Astrocyte of the cerebellum (primary cell): Measurements from ENCODE around the gene ZBED6.
"Not testable (repeated sequence)": the region's sequence is repeated elsewhere in the genome, so short reads cannot be mapped to it uniquely, and the experiment has no call there.

Source experiments
- DNase-seq: peaks from one replicate; pipeline ENCODE4 v3.0.0-alpha.2; 2011; ENCODE audit warnings: low read depth
- H3K4me3 ChIP-seq: 2 replicates; pipeline ENCODE4 v1.5.1; 2011; ENCODE audit warnings: mild to moderate bottlenecking, low read depth, low read length, moderate library complexity
- in situ Hi-C: cut with HindIII; loops from 2 replicates; pipeline ENCODE4 v1.10.0; 2017; ENCODE audit warnings: low sequenced_read_pairs
- TF ChIP-seq, protein P1 (sequence below): IDR thresholded peaks from 2 replicates; pipeline ENCODE4 v1.5.1; 2012; ENCODE audit warnings: low read length, low read depth, moderate library complexity, mild to moderate bottlenecking; ENCODE audit errors: missing control alignments

The ZBED6 gene

DNA sequence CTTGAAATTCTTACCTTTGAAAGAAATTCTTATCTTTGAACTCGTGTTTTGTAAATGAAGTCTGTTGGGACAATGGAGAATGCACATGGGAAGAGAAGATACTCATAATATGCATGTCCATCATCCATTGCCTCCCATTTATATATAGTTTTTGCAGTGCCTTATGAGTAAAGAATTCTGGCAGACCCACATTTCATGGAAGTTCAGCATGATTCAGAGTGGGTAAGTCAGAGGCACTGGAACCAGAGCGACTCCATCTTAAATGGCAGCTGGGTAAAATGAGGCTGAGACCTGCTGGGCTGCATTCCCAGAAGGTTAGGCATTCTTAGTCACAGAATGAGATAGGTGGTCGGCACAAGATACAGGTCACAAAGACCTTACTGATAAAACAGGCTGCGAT lies 16.6 kb upstream of the ZBED6 start:
- H3K4me3 ChIP-seq = no peak overlapping the region
- no peak for DNase-seq
- in situ Hi-C loops = no loop called here
- TF ChIP-seq, protein P1, sequence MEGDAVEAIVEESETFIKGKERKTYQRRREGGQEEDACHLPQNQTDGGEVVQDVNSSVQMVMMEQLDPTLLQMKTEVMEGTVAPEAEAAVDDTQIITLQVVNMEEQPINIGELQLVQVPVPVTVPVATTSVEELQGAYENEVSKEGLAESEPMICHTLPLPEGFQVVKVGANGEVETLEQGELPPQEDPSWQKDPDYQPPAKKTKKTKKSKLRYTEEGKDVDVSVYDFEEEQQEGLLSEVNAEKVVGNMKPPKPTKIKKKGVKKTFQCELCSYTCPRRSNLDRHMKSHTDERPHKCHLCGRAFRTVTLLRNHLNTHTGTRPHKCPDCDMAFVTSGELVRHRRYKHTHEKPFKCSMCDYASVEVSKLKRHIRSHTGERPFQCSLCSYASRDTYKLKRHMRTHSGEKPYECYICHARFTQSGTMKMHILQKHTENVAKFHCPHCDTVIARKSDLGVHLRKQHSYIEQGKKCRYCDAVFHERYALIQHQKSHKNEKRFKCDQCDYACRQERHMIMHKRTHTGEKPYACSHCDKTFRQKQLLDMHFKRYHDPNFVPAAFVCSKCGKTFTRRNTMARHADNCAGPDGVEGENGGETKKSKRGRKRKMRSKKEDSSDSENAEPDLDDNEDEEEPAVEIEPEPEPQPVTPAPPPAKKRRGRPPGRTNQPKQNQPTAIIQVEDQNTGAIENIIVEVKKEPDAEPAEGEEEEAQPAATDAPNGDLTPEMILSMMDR = no peak

DNA sequence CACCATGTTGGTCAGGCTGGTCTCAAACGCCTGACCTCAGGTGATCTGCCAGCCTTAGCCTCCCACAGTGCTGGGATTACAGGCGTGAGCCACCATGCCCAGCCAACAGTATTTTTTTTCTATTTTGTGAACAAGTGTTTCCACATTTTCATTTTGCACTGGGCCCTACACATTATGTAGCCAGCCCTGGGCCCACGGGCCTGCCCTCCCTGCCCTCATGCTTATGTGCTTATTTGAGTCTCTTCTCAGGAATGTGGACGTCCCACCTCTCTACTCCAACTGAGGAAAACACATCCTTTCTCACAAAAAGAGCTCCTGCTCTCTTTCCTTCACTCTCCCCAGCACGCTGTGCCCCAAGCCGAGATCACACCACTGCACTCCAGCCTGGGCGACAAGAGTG lies 13.5 kb upstream of the ZBED6 start:
- no peak for DNase-seq
- no peak overlapping the region for H3K4me3 ChIP-seq
- in situ Hi-C loops = no loop called here
- TF ChIP-seq, protein P1 = no peak

DNA sequence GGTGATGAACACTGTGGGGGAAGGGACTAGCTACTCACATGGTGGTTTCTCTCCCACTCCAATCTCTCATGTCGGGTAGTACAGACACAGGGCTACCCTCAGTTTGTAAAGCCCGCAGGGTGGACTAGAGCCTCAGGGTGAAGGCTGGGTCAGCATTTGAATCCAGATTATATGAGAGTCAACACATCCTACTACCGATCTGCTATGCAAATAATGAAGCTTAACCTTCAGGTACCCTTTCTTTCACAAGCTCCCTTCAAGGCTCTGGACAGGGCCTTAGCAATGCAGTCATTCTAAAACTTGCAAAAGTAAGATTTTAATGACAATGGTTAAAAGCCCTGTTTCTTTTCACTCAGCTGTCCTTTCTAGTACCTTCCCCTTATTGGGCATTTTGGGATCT lies 5.5 kb upstream of the ZBED6 start:
- in situ Hi-C loops = loop anchor here (5.0 kb wide), 1 partner anchor 43 kb away; no protein-coding TSS in a partner anchor
- no peak overlapping the region for H3K4me3 ChIP-seq
- no peak for DNase-seq
- TF ChIP-seq, protein P1 = no peak

DNA sequence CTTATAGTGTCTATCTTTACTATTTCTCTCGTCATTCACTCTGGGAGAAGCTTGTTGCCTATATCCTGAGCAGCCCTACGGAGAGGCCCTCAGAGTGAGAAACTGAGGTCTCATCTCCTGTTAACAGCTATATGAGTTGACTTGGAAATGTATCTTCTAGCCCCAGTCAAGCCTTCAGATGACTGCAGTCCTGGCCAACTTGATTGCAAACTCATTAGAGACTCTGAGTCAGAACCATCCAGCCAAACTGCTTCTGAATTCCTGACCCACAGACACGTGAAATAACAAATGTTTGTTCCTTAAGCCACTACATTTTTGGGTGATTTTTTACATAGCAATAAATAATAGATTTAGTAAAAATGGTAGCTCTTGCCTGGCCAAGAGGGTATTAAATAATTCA lies 3.9 kb upstream of the ZBED6 start:
- no peak for DNase-seq
- H3K4me3 ChIP-seq = no peak overlapping the region
- in situ Hi-C loops = loop anchor here (5.0 kb wide), 1 partner anchor 44 kb away; no protein-coding TSS in a partner anchor
- TF ChIP-seq, protein P1 = no peak

DNA sequence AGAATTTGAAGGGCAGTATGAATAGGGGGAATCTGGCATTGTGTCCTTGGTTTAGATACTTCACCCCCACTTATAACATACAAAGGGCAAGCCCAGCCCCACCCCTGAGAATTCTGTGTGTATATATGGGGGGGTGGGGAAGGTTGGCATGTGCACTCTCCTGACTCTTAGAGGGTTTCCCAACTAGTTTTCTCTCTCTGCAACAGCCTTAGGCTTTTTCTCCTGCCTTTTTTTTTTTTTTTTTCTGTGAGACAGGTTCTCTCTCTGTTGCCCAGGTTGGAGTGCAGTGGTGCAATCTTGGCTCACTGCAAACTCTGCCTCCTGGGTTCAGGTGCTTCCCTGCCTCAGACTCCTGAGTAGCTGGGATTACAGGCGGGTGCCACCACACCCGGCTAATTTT lies 2.9 kb upstream of the ZBED6 start:
- TF ChIP-seq, protein P1 = no peak
- DNase-seq = no peak
- in situ Hi-C loops = loop anchor here (5.0 kb wide), 1 partner anchor 45 kb away; no protein-coding TSS in a partner anchor
- H3K4me3 ChIP-seq = no peak overlapping the region

DNA sequence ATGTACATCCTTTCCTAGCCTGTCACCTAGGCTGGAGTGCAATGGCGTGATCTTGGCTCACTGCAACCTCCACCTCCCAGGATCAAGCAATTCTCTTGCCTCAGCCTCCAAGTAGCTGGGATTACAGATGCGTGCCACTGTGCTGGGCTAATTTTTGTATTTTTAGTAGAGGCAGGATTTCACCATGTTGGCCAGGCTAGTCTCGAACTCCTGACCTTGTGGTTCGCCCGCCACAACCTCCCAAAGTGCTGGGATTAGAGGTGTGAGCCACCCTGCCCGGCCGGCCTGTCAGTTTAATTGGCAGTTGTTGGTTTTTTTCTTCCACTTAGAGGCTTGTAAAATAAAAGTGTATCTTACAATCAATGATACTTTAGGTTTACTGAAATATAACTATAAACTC lies 1.9 kb upstream of the ZBED6 start:
- DNase-seq, H3K4me3 ChIP-seq: not testable (repeated sequence)
- in situ Hi-C loops = loop anchor here (5.0 kb wide), 1 partner anchor 46 kb away; no protein-coding TSS in a partner anchor

DNA sequence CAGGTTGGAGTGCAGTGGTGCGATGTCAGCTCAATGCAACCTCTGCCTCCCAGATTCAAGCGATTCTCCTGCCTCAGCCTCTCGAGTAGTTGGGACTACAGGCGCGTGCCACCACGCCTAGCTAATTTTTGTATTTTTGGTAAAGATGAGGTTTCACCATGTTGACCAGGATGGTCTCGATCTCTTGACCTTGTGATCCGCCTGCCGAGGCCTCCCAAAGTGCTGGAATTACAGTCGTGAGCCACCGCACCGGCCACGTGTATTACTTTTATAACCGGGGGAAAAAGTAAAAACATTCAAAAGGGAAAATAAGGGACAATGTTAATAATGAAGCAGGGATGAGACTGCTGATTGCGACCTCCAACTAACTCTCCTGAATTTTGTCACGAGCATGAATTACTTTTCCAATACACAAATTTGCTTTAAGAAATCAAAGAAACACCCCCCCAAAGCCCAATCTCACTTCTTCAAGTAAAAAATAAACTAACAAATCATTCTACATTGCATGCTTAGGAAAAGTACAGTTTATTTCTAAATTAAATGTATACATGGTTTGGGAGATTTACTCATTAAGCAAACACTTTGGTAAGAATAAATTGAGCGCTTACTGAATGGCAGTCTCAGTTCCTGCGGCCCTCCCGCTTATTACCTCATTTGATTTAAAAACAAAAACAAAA lies 521 bp upstream of the ZBED6 start:
- TF ChIP-seq, protein P1 = no peak
- no peak for DNase-seq
- H3K4me3 ChIP-seq = peak overlapping the region; percentile 58
- in situ Hi-C loops = loop anchor here (5.0 kb wide), 2 partner anchors 48 to 68 kb away; no protein-coding TSS in a partner anchor
